SK-N-SH treated with all-trans-retinoic acid at 6 μM for 48 hours (cell line): ENCODE measurements around the gene SIM1.

ENCODE experiments used
- ATAC-seq: fragments of 200-7000 bp; cut with Tn5 transposase; 3 replicates; pipeline ENCODE4 v1.9.1; 2020; ENCODE audit warnings: mild to moderate bottlenecking, moderate library complexity
- BACH2 ChIP-seq: fragments of 250-450 bp; sonication (Bioruptor Pico); IDR thresholded peaks from 2 replicates; pipeline ENCODE4 v1.9.0; 2021; ENCODE audit warnings: mild to moderate bottlenecking, borderline replicate concordance
- CREB5 ChIP-seq: fragments of 250-450 bp; sonication (Bioruptor Pico); IDR thresholded peaks from 2 replicates; pipeline ENCODE4 v1.5.1; 2020; ENCODE audit warnings: low read depth, mild to moderate bottlenecking, moderate library complexity
- CSRNP3 ChIP-seq: fragments of 250-450 bp; sonication (Bioruptor Pico); IDR thresholded peaks from 2 replicates; pipeline ENCODE4 v1.5.1; 2021; ENCODE audit warnings: mild to moderate bottlenecking, moderate library complexity
- ESRRG ChIP-seq: fragments of 250-450 bp; sonication (Bioruptor Pico); IDR thresholded peaks from 2 replicates; pipeline ENCODE4 v1.6.1; 2021; ENCODE audit warnings: mild to moderate bottlenecking
- ISL1 ChIP-seq: fragments of 250-450 bp; sonication (Bioruptor Pico); IDR thresholded peaks from 2 replicates; pipeline ENCODE4 v2.1.2; 2022; ENCODE audit warnings: mild to moderate bottlenecking, moderate library complexity
- OSR1 ChIP-seq: fragments of 250-450 bp; sonication (Bioruptor Pico); IDR thresholded peaks from 2 replicates; pipeline ENCODE4 v1.8.0; 2022; ENCODE audit warnings: moderate library complexity, mild to moderate bottlenecking, inconsistent platforms
- PATZ1 ChIP-seq: fragments of 250-450 bp; sonication (Bioruptor Pico); IDR thresholded peaks from 2 replicates; pipeline ENCODE4 v1.8.0; 2020; ENCODE audit warnings: mild to moderate bottlenecking, moderate library complexity, borderline replicate concordance
- POU6F1 ChIP-seq: fragments of 250-450 bp; sonication (Bioruptor Pico); IDR thresholded peaks from 2 replicates; pipeline ENCODE4 v1.8.0; 2021; ENCODE audit warnings: low read depth, mild to moderate bottlenecking, moderate library complexity, borderline replicate concordance
- PPARA ChIP-seq: fragments of 250-450 bp; sonication (Bioruptor Pico); IDR thresholded peaks from 2 replicates; pipeline ENCODE4 v1.5.0; 2020; ENCODE audit warnings: mild to moderate bottlenecking, borderline replicate concordance
- TCF4 ChIP-seq: fragments of 250-450 bp; sonication (Bioruptor Pico); IDR thresholded peaks from 2 replicates; pipeline ENCODE4 v1.8.0; 2021; ENCODE audit warnings: mild to moderate bottlenecking, moderate library complexity, borderline replicate concordance
- TOX ChIP-seq: fragments of 250-450 bp; sonication (Bioruptor Pico); IDR thresholded peaks from 2 replicates; pipeline ENCODE4 v1.8.0; 2021; ENCODE audit warnings: mild to moderate bottlenecking, moderate library complexity, borderline replicate concordance
- TSHZ2 ChIP-seq: fragments of 250-450 bp; sonication (Bioruptor Pico); IDR thresholded peaks from 2 replicates; pipeline ENCODE4 v1.5.0; 2020; ENCODE audit warnings: mild to moderate bottlenecking, moderate library complexity
- ZC3H10 ChIP-seq: fragments of 250-450 bp; sonication (Bioruptor Pico); IDR thresholded peaks from 2 replicates; pipeline ENCODE4 v1.5.1; 2021; ENCODE audit warnings: mild to moderate bottlenecking, moderate library complexity
- ZFP3 ChIP-seq: fragments of 250-450 bp; sonication (Bioruptor Pico); IDR thresholded peaks from 2 replicates; pipeline ENCODE4 v1.5.0; 2020; ENCODE audit warnings: mild to moderate bottlenecking, moderate library complexity
- ZFP30 ChIP-seq: fragments of 450-650 bp; formaldehyde crosslinking; IDR thresholded peaks from 2 replicates; pipeline ENCODE4 v1.5.0; 2022; ENCODE audit warnings: mild to moderate bottlenecking, moderate library complexity
- ZNF565 ChIP-seq: fragments of 450-650 bp; formaldehyde crosslinking; conservative IDR thresholded peaks from 2 replicates; pipeline ENCODE4 v1.5.0; 2020; ENCODE audit warnings: low read depth, mild to moderate bottlenecking, moderate library complexity
- ZNF8 ChIP-seq: fragments of 450-650 bp; formaldehyde crosslinking; IDR thresholded peaks from 2 replicates; pipeline ENCODE4 v1.5.0; 2020; ENCODE audit warnings: mild to moderate bottlenecking, moderate library complexity

SIM1 gene

GRCh38 chr6:100420711-100421110 is 44.0 kb downstream of the SIM1 start (continued):
- TF ChIP-seq TSHZ2 (CRISPR knock-in tag) (no peak), ZFP30 (no peak), TCF4 (CRISPR knock-in tag) (no peak), POU6F1 (CRISPR knock-in tag) (no peak)

GRCh38 chr6:100417036-100417435 is 47.7 kb downstream of the SIM1 start:
- ATAC-seq: no peak
- TF ChIP-seq ZFP3 (CRISPR knock-in tag): no peak
- TF ChIP-seq TOX (CRISPR knock-in tag): no peak
- no peak for TF ChIP-seq CSRNP3 (CRISPR knock-in tag)
- no peak for TF ChIP-seq ZFP30
- TF ChIP-seq, all 23 proteins: peak for 0

- ATAC-seq: no peak
Observed at GRCh38 chr6:100415768-100416167, 49.0 kb downstream of the SIM1 start.

GRCh38 chr6:100412872-100413271 is 51.8 kb downstream of the SIM1 start:
- no peak for ATAC-seq
- TF ChIP-seq CREB5 (CRISPR knock-in tag) (no peak), ZFP30 (no peak), ZNF565 (CRISPR knock-in tag) (no peak), TCF4 (CRISPR knock-in tag) (no peak), ZC3H10 (CRISPR knock-in tag) (no peak), ZNF8 (CRISPR knock-in tag) (no peak), ESRRG (CRISPR knock-in tag) (no peak), ISL1 (no peak), PATZ1 (CRISPR knock-in tag) (no peak), BACH2 (CRISPR knock-in tag) (no peak), PPARA (CRISPR knock-in tag) (no peak), OSR1 (CRISPR knock-in tag) (no peak)

More at GRCh38 chr6:100415768-100416167, 49.0 kb downstream of the SIM1 start:
- no peak for TF ChIP-seq TOX (CRISPR knock-in tag)
- no peak for TF ChIP-seq CREB5 (CRISPR knock-in tag)
- no peak for TF ChIP-seq ESRRG (CRISPR knock-in tag)
- no peak for TF ChIP-seq CSRNP3 (CRISPR knock-in tag)
- TF ChIP-seq ZNF565 (CRISPR knock-in tag): no peak
- TF ChIP-seq ISL1: no peak
